Measurements from ENCODE around the gene CCDC186. TPM values are rescaled to one million over a fixed set of nuclear protein-coding genes. Genes with fewer than 3 reads are reported as not detected.

Gene CCDC186
- total RNA-seq, 2 donors from 2014 or later: 22.6 to 40.4 TPM

DNA sequence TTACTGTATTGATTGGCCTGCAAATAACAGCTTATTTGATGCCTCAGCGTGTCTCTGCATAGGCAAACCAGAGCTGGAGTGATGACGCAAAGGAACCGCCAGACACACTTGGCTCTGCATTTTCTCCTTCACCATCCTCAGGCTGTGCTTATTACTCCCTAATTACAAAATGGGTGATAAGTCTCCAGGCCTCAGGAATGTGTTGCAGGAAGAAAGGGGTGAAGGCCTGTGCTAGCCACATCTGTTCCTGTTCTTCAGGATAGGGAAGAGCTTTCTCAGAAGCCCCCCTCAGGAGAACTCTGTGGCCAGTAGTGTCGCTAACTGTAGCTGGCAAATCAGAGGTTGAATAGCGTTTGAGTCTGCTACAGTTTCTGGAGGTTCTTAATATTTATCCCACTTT, 10.3 kb upstream of the CCDC186 start:
- H3K4me3 ChIP-seq: no peak overlapping the region
- intact Hi-C loops (cut with DNase I): no loop called here
- H3K9me3 ChIP-seq: no peaks in the 10 kb centered on the region
- H3K27ac ChIP-seq: no peak overlapping the region
- TF ChIP-seq POLR2AphosphoS5 (IDR thresholded peaks at IDR 0.05): no peak
- TF ChIP-seq POLR2A (IDR thresholded peaks at IDR 0.05): no peak
- no peak for TF ChIP-seq CTCF (IDR thresholded peaks at IDR 0.05)
- DNase-seq (ENCODE audit: low spot score): no peak
- H3K27me3 ChIP-seq (replicated peaks; ENCODE audit: insufficient read depth): no peaks in the 10 kb centered on the region
- WGBS: 91% methylated on average over 5 of the region's 5 CpGs
- no peaks in the 10 kb centered on the region for H3K36me3 ChIP-seq
- peaks cover 2% of the 10 kb centered on the region for H3K4me1 ChIP-seq (replicated peaks)

DNA sequence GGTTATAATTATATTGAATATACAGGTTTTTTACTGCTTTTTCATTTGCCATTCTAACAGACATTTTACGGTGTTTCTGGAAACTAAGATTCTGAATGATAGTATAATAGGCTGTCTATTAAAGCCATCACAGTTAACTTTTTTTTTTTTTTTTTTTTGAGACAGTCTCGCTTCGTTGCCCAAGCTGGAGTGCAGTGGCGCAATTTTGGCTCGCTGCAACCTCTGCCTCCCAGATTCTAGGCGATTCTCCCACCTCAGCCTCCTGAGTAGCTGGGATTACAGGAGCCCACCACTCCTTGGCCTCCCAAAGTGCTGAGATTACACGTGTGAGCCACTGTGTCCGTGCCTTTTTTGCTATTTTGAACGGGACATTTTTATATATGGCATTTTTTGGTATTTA, 9.6 kb upstream of the CCDC186 start:
- H3K27ac ChIP-seq: no peak overlapping the region
- WGBS: 70% methylated on average over 9 of the region's 9 CpGs
- no peaks in the 10 kb centered on the region for H3K36me3 ChIP-seq
- DNase-seq (ENCODE audit: low spot score): no peak
- TF ChIP-seq CTCF (IDR thresholded peaks at IDR 0.05) (no peak), POLR2AphosphoS5 (IDR thresholded peaks at IDR 0.05) (no peak), POLR2A (IDR thresholded peaks at IDR 0.05) (no peak)
- intact Hi-C loops (cut with DNase I): no loop called here
- no peaks in the 10 kb centered on the region for H3K9me3 ChIP-seq
- H3K4me1 ChIP-seq (replicated peaks): peaks cover 2% of the 10 kb centered on the region
- no peaks in the 10 kb centered on the region for H3K27me3 ChIP-seq (replicated peaks; ENCODE audit: insufficient read depth)
- no peak overlapping the region for H3K4me3 ChIP-seq

DNA sequence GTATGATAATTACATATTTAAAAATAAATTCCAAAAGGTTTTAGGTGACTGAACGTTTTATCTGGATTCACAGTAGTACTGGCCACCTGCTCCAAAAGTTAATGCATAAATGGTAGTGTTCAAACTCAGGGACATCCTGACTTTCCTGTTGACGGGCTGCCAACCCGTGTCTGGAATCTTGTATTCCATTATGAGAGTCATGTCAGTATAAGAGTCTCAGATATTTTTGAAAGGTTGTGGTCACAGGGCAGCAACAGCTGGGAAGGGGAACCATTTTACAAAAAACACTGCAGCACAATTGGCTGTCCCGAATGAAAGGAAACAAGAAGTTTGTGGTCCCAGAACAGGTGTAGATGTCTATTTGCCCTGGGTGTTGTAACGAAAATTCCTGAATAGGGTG, 8.0 kb upstream of the CCDC186 start:
- no peaks in the 10 kb centered on the region for H3K27me3 ChIP-seq (replicated peaks; ENCODE audit: insufficient read depth)
- H3K4me3 ChIP-seq: no peak overlapping the region
- DNase-seq (ENCODE audit: low spot score): no peak
- TF ChIP-seq POLR2A (IDR thresholded peaks at IDR 0.05): no peak
- TF ChIP-seq POLR2AphosphoS5 (IDR thresholded peaks at IDR 0.05): peak; percentile 24
- no peaks in the 10 kb centered on the region for H3K9me3 ChIP-seq
- no peak overlapping the region for H3K27ac ChIP-seq
- no peaks in the 10 kb centered on the region for H3K36me3 ChIP-seq
- WGBS: 24% methylated on average over 5 of the region's 5 CpGs
- intact Hi-C loops (cut with DNase I): no loop called here
- peaks cover 2% of the 10 kb centered on the region for H3K4me1 ChIP-seq (replicated peaks)

DNA sequence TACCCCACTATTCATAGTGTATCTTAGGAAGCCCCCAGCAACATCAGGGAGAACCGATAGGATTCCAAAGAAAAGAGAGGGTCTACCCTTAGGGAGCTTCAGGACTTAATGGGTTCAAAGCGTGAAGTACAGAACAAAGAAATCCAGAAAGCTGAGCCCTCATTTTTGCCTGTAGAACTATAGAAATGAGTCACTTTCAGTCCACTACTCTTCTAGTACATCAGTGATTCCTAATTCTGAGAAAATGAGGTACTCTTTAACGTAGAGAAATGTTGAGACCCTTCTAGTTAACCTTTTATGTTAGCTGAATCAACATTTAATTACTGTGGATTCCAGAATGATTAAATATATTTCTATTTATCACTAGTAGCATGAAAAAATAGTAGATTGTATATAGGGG, 6.9 kb upstream of the CCDC186 start:
- Histone ChIP-seq H3K4me3 (no peak overlapping the region), H3K9me3 (no peaks in the 10 kb centered on the region), H3K27me3 (replicated peaks; ENCODE audit: insufficient read depth) (no peaks in the 10 kb centered on the region), H3K27ac (no peak overlapping the region), H3K4me1 (replicated peaks) (peaks cover 2% of the 10 kb centered on the region), H3K36me3 (no peaks in the 10 kb centered on the region)
- intact Hi-C loops (cut with DNase I): no loop called here
- DNase-seq (ENCODE audit: low spot score): no peak
- TF ChIP-seq POLR2AphosphoS5 (IDR thresholded peaks at IDR 0.05): no peak
- TF ChIP-seq CTCF (IDR thresholded peaks at IDR 0.05): no peak
- WGBS: 86% methylated on average over 3 of the region's 3 CpGs

DNA sequence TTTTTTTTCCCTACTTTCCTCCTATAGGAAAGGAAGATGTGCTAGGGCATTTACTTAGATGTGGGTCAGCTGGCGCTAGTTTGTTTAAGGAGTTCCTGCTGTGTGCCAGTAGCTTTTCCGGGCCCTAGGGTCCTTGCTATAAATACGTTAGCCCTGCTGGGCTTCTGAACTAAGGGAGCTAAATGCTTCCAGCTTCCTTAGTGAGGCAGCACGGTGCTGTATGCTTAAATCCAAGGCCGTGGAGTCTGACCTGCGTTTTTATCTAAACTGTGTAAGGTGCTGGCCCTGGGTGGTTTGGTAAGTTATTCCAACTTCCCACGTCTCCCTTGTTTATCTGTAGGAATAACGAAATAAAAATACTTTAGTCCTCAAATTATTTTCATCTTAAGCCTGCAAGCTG, 5.7 kb upstream of the CCDC186 start:
- intact Hi-C loops (cut with DNase I): loop anchor here (10.0 kb wide), 1 partner anchor 225 kb away; the partner anchor contains the start of gene AFAP1L2
- Histone ChIP-seq H3K4me3 (no peak overlapping the region), H3K4me1 (replicated peaks) (peaks cover 2% of the 10 kb centered on the region), H3K9me3 (no peaks in the 10 kb centered on the region), H3K27me3 (replicated peaks; ENCODE audit: insufficient read depth) (no peaks in the 10 kb centered on the region), H3K27ac (no peak overlapping the region), H3K36me3 (no peaks in the 10 kb centered on the region)
- TF ChIP-seq POLR2A (IDR thresholded peaks at IDR 0.05) (no peak), CTCF (IDR thresholded peaks at IDR 0.05) (no peak), POLR2AphosphoS5 (IDR thresholded peaks at IDR 0.05) (no peak)
- 81% methylated on average over 8 of the region's 8 CpGs for WGBS
- DNase-seq (ENCODE audit: low spot score): no peak
